Retinal pigment epithelial cell (primary cell): Measurements from ENCODE around the gene SAMHD1.

ENCODE experiments used
- DNase-seq: peaks from one replicate; pipeline ENCODE4 v3.0.0-alpha.2; 2010; ENCODE audit warnings: low read depth
- H3K4me3 ChIP-seq: 2 replicates; pipeline ENCODE4 v1.5.1; 2011; ENCODE audit warnings: mild to moderate bottlenecking, low read length, control low read depth, moderate library complexity
- CTCF ChIP-seq: conservative IDR thresholded peaks from 2 replicates; pipeline ENCODE4 v1.5.1; 2011; ENCODE audit warnings: low read depth, low read length, control low read depth, inconsistent platforms

Gene SAMHD1

GRCh38 chr20:36866681-36867495, 84.6 kb downstream of the SAMHD1 start:
- DNase-seq: no peak
- H3K4me3 ChIP-seq: no peak overlapping the region
- TF ChIP-seq CTCF: no peak

GRCh38 chr20:36866164-36866563, 85.3 kb downstream of the SAMHD1 start:
- TF ChIP-seq CTCF: no peak

GRCh38 chr20:36865861-36866149, 85.7 kb downstream of the SAMHD1 start:
- no peak for DNase-seq
- H3K4me3 ChIP-seq: no peak overlapping the region
- no peak for TF ChIP-seq CTCF

More at GRCh38 chr20:36866164-36866563, 85.3 kb downstream of the SAMHD1 start:
- no peak for DNase-seq
- no peak overlapping the region for H3K4me3 ChIP-seq

- no peak overlapping the region for H3K4me3 ChIP-seq
- no peak for DNase-seq
- TF ChIP-seq CTCF: no peak
Observed at GRCh38 chr20:36865076-36865860, 86.2 kb downstream of the SAMHD1 start.

GRCh38 chr20:36862857-36863668, 88.4 kb downstream of the SAMHD1 start:
- TF ChIP-seq CTCF: no peak
- no peak for DNase-seq
- peak overlapping the region; percentile 63 for H3K4me3 ChIP-seq

- no peak for TF ChIP-seq CTCF
- no peak for DNase-seq
- peak overlapping the region; percentile 63 for H3K4me3 ChIP-seq
Observed at GRCh38 chr20:36861875-36862801, 89.4 kb downstream of the SAMHD1 start.
